ENCODE measurements around the gene OR8J3.
"Not testable (repeated sequence)": the region's sequence is repeated elsewhere in the genome, so short reads cannot be mapped to it uniquely, and the experiment has no call there.

The OR8J3 gene

GRCh38 chr11:56140151-56140661 is at the start of gene OR8J3:
Gene OR8J3, minus strand, starts transcription at chr11:56140201. Its CDS starts 2,483 bp downstream, at chr11:56137718.
- DNase-seq (ENCODE audit: low read depth), result no peak

- DNase-seq (ENCODE audit: low read depth), result no peak
Measured at GRCh38 chr11:56188602-56189001, 48.6 kb upstream of the OR8J3 start.

GRCh38 chr11:56183459-56183858 is 43.5 kb upstream of the OR8J3 start:
- no peak for DNase-seq (ENCODE audit: low read depth)

GRCh38 chr11:56176318-56176717 is 36.3 kb upstream of the OR8J3 start, which contains the start of gene OR5J2:
Gene OR5J2, plus strand, starts transcription at chr11:56176618. Its CDS starts 0 bp downstream, at chr11:56176618.
- no peak for DNase-seq (ENCODE audit: low read depth)

GRCh38 chr11:56172256-56172830 is 32.3 kb upstream of the OR8J3 start:
- DNase-seq (ENCODE audit: low read depth), result no peak

- no peak for DNase-seq (ENCODE audit: low read depth)
Measured at GRCh38 chr11:56163804-56164203, 23.8 kb upstream of the OR8J3 start.

GRCh38 chr11:56160217-56160616 is 20.2 kb upstream of the OR8J3 start, which contains the start of gene OR8K5:
Gene OR8K5, minus strand, starts transcription at chr11:56160317. Its CDS starts 0 bp downstream, at chr11:56160317.
- DNase-seq (ENCODE audit: low read depth), result no peak

GRCh38 chr11:56152333-56152732 is 12.3 kb upstream of the OR8J3 start:
- no peak for DNase-seq (ENCODE audit: low read depth)

- no peak for DNase-seq (ENCODE audit: low read depth)
Measured at GRCh38 chr11:56151376-56151775, 11.4 kb upstream of the OR8J3 start.

- DNase-seq (ENCODE audit: low read depth), result not testable (repeated sequence)
Measured at GRCh38 chr11:56143681-56144080, 3.7 kb upstream of the OR8J3 start.

GRCh38 chr11:56122073-56122472 is 17.9 kb downstream of the OR8J3 start, which contains the start of gene OR8H3:
Gene OR8H3, plus strand, starts transcription at chr11:56122373. Its CDS starts 0 bp downstream, at chr11:56122373.
- DNase-seq (ENCODE audit: low read depth), result no peak

GRCh38 chr11:56103210-56103737 is 36.7 kb downstream of the OR8J3 start, which contains the start of gene OR8H2:
Gene OR8H2, plus strand, starts transcription at chr11:56103687. Its CDS starts 1,356 bp downstream, at chr11:56105043.
- DNase-seq (ENCODE audit: low read depth), result no peak

- no peak for DNase-seq (ENCODE audit: low read depth)
Measured at GRCh38 chr11:56093008-56093407, 47.0 kb downstream of the OR8J3 start, which contains the start of gene OR8I2. Gene OR8I2, plus strand, starts transcription at chr11:56093308. Its CDS starts 0 bp downstream, at chr11:56093308.

GRCh38 chr11:56089697-56090096 is 50.3 kb downstream of the OR8J3 start:
- no peak for DNase-seq (ENCODE audit: low read depth)

All from stimulated activated CD8-positive, alpha-beta memory T cell treated with anti-CD3 and anti-CD28 coated beads, Interleukin-12 subunit alpha, Interleukin-12 subunit beta, amount 100 ng/mL, for 1 hour (primary cell).